ENCODE results near the gene KRT28. TPM values are rescaled to one million over a fixed set of nuclear protein-coding genes. Genes with fewer than 3 reads are reported as not detected.

The KRT28 gene
- total and polyA plus RNA-seq, 2 of the 8 experiments (the other 6 are each of a cell fraction or from before 2014, with no cell fraction given), result not detected

GRCh38 chr17:40819528-40820125 is 19.9 kb upstream of the KRT28 start:
- no peaks in the 10 kb centered on the region; a peak in 2 of 7 replicates for H3K27me3 ChIP-seq (replicated peaks in 1 of 4; ENCODE audit: control insufficient read depth in 3 of 4, extremely low read depth in 1 of 4, insufficient read depth in 3 of 4, low read length in 3 of 4)
- H4K91ac ChIP-seq (replicated peaks; ENCODE audit: insufficient read length, low read length), result no peak overlapping the region
- no peak overlapping the region for H2BK12ac ChIP-seq (ENCODE audit: low read depth, low read length)
- H3K56ac ChIP-seq (replicated peaks; ENCODE audit: insufficient read length, low read depth, low read length), result no peak overlapping the region
- peak overlapping the region; percentile 57 for H3K4me2 ChIP-seq (ENCODE audit: insufficient read depth in 1 of 2, low read depth in 2 of 2, low read length in 2 of 2)
- H4K5ac ChIP-seq (ENCODE audit: insufficient read length, low read depth, low read length), result no peak overlapping the region
- ChIA-PET POLR2A (ENCODE audit: partially characterized antibody) (interaction anchor here (1.2 kb wide), 1 partner anchor 14 kb away, joined by 5 read pairs; no protein-coding TSS in a partner anchor), CTCF (ENCODE audit: partially characterized antibody) (interaction anchor here (0.7 to 1.2 kb wide), 2 partner anchors 16 to 44 kb away, joined by 3 read pairs; no protein-coding TSS in a partner anchor)
- no peak overlapping the region for H3K9ac ChIP-seq (replicated peaks in 1 of 4; ENCODE audit: extremely low read depth in 1 of 4, low read depth in 3 of 4, low read length in 3 of 4)
- H3K27ac ChIP-seq (ENCODE audit: low read depth, low read length), result no peak overlapping the region
- no peak for FAIRE-seq
- H3K79me1 ChIP-seq (ENCODE audit: low read depth, low read length), result no peaks in the 10 kb centered on the region
- H3K18ac ChIP-seq (ENCODE audit: extremely low read depth, low read length), result no peak overlapping the region
- no peak overlapping the region for H2BK120ac ChIP-seq (replicated peaks; ENCODE audit: low read depth, low read length)
- H3K23me2 ChIP-seq (ENCODE audit: low read depth, low read length), result no peaks in the 10 kb centered on the region
- no peak overlapping the region for H2AK5ac ChIP-seq (ENCODE audit: low read depth, low read length)
- no peaks in the 10 kb centered on the region for H3K9me3 ChIP-seq (ENCODE audit: insufficient read depth in 2 of 2, low read depth in 1 of 2, low read length in 1 of 2)
- no peaks in the 10 kb centered on the region; a peak in 1 of 7 replicates for H3K4me1 ChIP-seq (replicated peaks in 1 of 4; ENCODE audit: control insufficient read depth in 3 of 4, insufficient read depth in 4 of 4, low read length in 3 of 4)
- no peak overlapping the region for H2BK5ac ChIP-seq (ENCODE audit: low read depth, low read length)
- H4K8ac ChIP-seq (ENCODE audit: extremely low read depth, insufficient read depth, low read length), result no peak overlapping the region
- H3K79me2 ChIP-seq (ENCODE audit: control insufficient read depth in 1 of 2, insufficient read depth in 2 of 2, low read length in 2 of 2), result no peaks in the 10 kb centered on the region
- WGBS, 2 experiments (ENCODE audit: extremely low coverage in 1 of 2, insufficient coverage in 1 of 2, insufficient read length in 1 of 2, insufficient replicate concordance in 2 of 2, low coverage in 1 of 2, low lambda C conversion rate in 2 of 2, missing lambda C conversion rate in 1 of 2), result 61% methylated on average over 9 of the region's 9 CpGs; no CpG with 5 or more reads in 1 of the 2 experiments
- no peak overlapping the region for H2BK20ac ChIP-seq (ENCODE audit: low read length)
- H2AFZ ChIP-seq (ENCODE audit: low read length), result 0 out of 2 replicates have a peak overlapping the region, but pooled peaks have one; percentile 60
- H3K14ac ChIP-seq (ENCODE audit: insufficient read length), result no peak overlapping the region
- H3K4ac ChIP-seq (replicated peaks; ENCODE audit: insufficient read length, low read depth, low read length), result no peak overlapping the region
- no peak overlapping the region for H3K23ac ChIP-seq (ENCODE audit: insufficient read length)
- H3K4me3 ChIP-seq (ENCODE audit: extremely low read depth in 1 of 4, insufficient read depth in 2 of 4, low read depth in 3 of 4, low read length in 4 of 4), result peak overlapping the region; percentile 53 to 86 (median 68)
- DNase-seq (ENCODE audit: low read depth in 1 of 2, low spot score in 2 of 2), result no peak
- no peak overlapping the region for H2BK15ac ChIP-seq (ENCODE audit: low read length)
- peaks cover 0 to 5% (median 4%) of the 10 kb centered on the region in 4 experiments; a peak in 2 of 8 replicates for H3K36me3 ChIP-seq (ENCODE audit: control insufficient read depth in 2 of 4, insufficient read depth in 4 of 4, low read length in 3 of 4)
- no peaks in the 10 kb centered on the region for H4K20me1 ChIP-seq (replicated peaks in 1 of 2; ENCODE audit: control insufficient read depth in 1 of 2, insufficient read depth in 2 of 2, low read length in 2 of 2)
- no peak for TF ChIP-seq SIX5 (IDR thresholded peaks at IDR 0.05; ENCODE audit: low read depth, low read length)
- no peak for TF ChIP-seq CBX5 (IDR thresholded peaks at IDR 0.05; ENCODE audit: low read depth, low read length)
- TF ChIP-seq SIN3A (conservative IDR thresholded peaks at IDR 0.05 in 1 of 2, IDR thresholded peaks at IDR 0.05 in 1 of 2; ENCODE audit: low read depth in 1 of 2, low read length in 2 of 2), result no peak
- no peak for TF ChIP-seq CREB1 (IDR thresholded peaks at IDR 0.05)
- TF ChIP-seq RNF2 (IDR thresholded peaks at IDR 0.05; ENCODE audit: borderline replicate concordance, low read depth, low read length, missing control alignments, poor library complexity, severe bottlenecking), result no peak
- no peak for TF ChIP-seq BRCA1 (IDR thresholded peaks at IDR 0.05; ENCODE audit: low read depth, low read length)
- TF ChIP-seq HDAC6 (IDR thresholded peaks at IDR 0.05; ENCODE audit: low read depth, low read length), result no peak
- TF ChIP-seq RAD21 (IDR thresholded peaks at IDR 0.05 in 1 of 2, conservative IDR thresholded peaks at IDR 0.05 in 1 of 2; ENCODE audit: low read depth in 2 of 2, low read length in 2 of 2), result no peak
- TF ChIP-seq SAP30 (IDR thresholded peaks at IDR 0.05; ENCODE audit: insufficient read depth, insufficient replicate concordance, low read length), result no peak
- TF ChIP-seq, protein P1, sequence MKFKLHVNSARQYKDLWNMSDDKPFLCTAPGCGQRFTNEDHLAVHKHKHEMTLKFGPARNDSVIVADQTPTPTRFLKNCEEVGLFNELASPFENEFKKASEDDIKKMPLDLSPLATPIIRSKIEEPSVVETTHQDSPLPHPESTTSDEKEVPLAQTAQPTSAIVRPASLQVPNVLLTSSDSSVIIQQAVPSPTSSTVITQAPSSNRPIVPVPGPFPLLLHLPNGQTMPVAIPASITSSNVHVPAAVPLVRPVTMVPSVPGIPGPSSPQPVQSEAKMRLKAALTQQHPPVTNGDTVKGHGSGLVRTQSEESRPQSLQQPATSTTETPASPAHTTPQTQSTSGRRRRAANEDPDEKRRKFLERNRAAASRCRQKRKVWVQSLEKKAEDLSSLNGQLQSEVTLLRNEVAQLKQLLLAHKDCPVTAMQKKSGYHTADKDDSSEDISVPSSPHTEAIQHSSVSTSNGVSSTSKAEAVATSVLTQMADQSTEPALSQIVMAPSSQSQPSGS (IDR thresholded peaks at IDR 0.05; ENCODE audit: low read length), result no peak
